ENCODE measurements around the gene PSKH1.
A peak's percentile ranks its signal among the peaks of the same experiment; 100 is the strongest.

The PSKH1 gene

GRCh38 chr16:67939507-67940445 lies 46.7 kb downstream of the PSKH1 start:
- Mint-ChIP-seq H3K4me3 (no peak overlapping the region), H3K27ac (no peak overlapping the region), H3K27me3 (ENCODE audit: low read depth) (no peaks in the 10 kb centered on the region), H3K36me3 (ENCODE audit: low read depth) (peaks cover 7% of the 10 kb centered on the region), H3K4me1 (peaks cover 20% of the 10 kb centered on the region), H3K9me3 (no peaks in the 10 kb centered on the region)
- no peak for TF ChIP-seq CTCF (IDR thresholded peaks at IDR 0.05; ENCODE audit: unreplicated experiment in 3 of 3)

- no peaks in the 10 kb centered on the region for H3K9me3 Mint-ChIP-seq
- H3K36me3 Mint-ChIP-seq (ENCODE audit: low read depth): peaks cover 7% of the 10 kb centered on the region
- H3K4me3 Mint-ChIP-seq: no peak overlapping the region
- no peaks in the 10 kb centered on the region for H3K27me3 Mint-ChIP-seq (ENCODE audit: low read depth)
- H3K4me1 Mint-ChIP-seq: peaks cover 12% of the 10 kb centered on the region
- no peak for TF ChIP-seq CTCF (IDR thresholded peaks at IDR 0.05; ENCODE audit: unreplicated experiment in 3 of 3)
- no peak overlapping the region for H3K27ac Mint-ChIP-seq
Measured at GRCh38 chr16:67940446-67941089, 47.5 kb downstream of the PSKH1 start.

- peaks cover 8% of the 10 kb centered on the region for H3K4me1 Mint-ChIP-seq
- no peaks in the 10 kb centered on the region for H3K27me3 Mint-ChIP-seq (ENCODE audit: low read depth)
- H3K36me3 Mint-ChIP-seq (ENCODE audit: low read depth): peaks cover 10% of the 10 kb centered on the region
- no peaks in the 10 kb centered on the region for H3K9me3 Mint-ChIP-seq
- no peak overlapping the region for H3K4me3 Mint-ChIP-seq
- H3K27ac Mint-ChIP-seq: no peak overlapping the region
- TF ChIP-seq CTCF (IDR thresholded peaks at IDR 0.05; ENCODE audit: unreplicated experiment in 3 of 3): no peak
Measured at GRCh38 chr16:67941469-67942199, 48.6 kb downstream of the PSKH1 start.

- peak; percentile 48 to 65 (median 55) for TF ChIP-seq CTCF (IDR thresholded peaks at IDR 0.05; ENCODE audit: unreplicated experiment in 3 of 3)
- H3K27ac Mint-ChIP-seq: peak overlapping the region in 1 of 3 experiments; percentile 40
- H3K36me3 Mint-ChIP-seq (ENCODE audit: low read depth): peaks cover 10% of the 10 kb centered on the region
- no peaks in the 10 kb centered on the region for H3K27me3 Mint-ChIP-seq (ENCODE audit: low read depth)
- H3K4me3 Mint-ChIP-seq: no peak overlapping the region
- H3K9me3 Mint-ChIP-seq: no peaks in the 10 kb centered on the region
- H3K4me1 Mint-ChIP-seq: peaks cover 3% of the 10 kb centered on the region
Measured at GRCh38 chr16:67942200-67942509, 49.1 kb downstream of the PSKH1 start.

GRCh38 chr16:67942510-67943255 lies 49.6 kb downstream of the PSKH1 start:
- no peak overlapping the region for H3K4me3 Mint-ChIP-seq
- peaks cover 10% of the 10 kb centered on the region for H3K36me3 Mint-ChIP-seq (ENCODE audit: low read depth)
- H3K4me1 Mint-ChIP-seq: no peaks in the 10 kb centered on the region
- no peaks in the 10 kb centered on the region for H3K9me3 Mint-ChIP-seq
- no peak overlapping the region for H3K27ac Mint-ChIP-seq
- H3K27me3 Mint-ChIP-seq (ENCODE audit: low read depth): no peaks in the 10 kb centered on the region
- TF ChIP-seq CTCF (IDR thresholded peaks at IDR 0.05; ENCODE audit: unreplicated experiment in 3 of 3): no peak
